ENCODE data around the gene ITGB1. TPM values are rescaled to one million over a fixed set of nuclear protein-coding genes. Genes with fewer than 3 reads are reported as not detected.
"Not testable (repeated sequence)": the region's sequence is repeated elsewhere in the genome, so short reads cannot be mapped to it uniquely, and the experiment has no call there.

Gene ITGB1
- total RNA-seq, 1 donor from 2014 or later: 517 TPM

GRCh38 chr10:32930036-32930435, 28.0 kb downstream of the ITGB1 start:
- no peak for TF ChIP-seq CTCF (IDR thresholded peaks at IDR 0.05)
- H3K4me3 ChIP-seq: no peak overlapping the region
- no peak for DNase-seq
- H3K27me3 ChIP-seq: no peaks in the 10 kb centered on the region
- intact Hi-C loops (cut with DNase I): no loop called here
- no peaks in the 10 kb centered on the region for H3K4me1 ChIP-seq
- ATAC-seq: no peak
- H3K9me3 ChIP-seq: no peaks in the 10 kb centered on the region
- no peak overlapping the region for H3K27ac ChIP-seq
- H3K36me3 ChIP-seq: peaks cover 78% of the 10 kb centered on the region

GRCh38 chr10:32929634-32930033, 28.4 kb downstream of the ITGB1 start:
- H3K36me3 ChIP-seq: peaks cover 78% of the 10 kb centered on the region
- no peak for DNase-seq

GRCh38 chr10:32927750-32928149, 30.3 kb downstream of the ITGB1 start:
- DNase-seq (no peak), ATAC-seq (no peak)
- H3K27me3 ChIP-seq: no peaks in the 10 kb centered on the region
- peaks cover 78% of the 10 kb centered on the region for H3K36me3 ChIP-seq
- H3K4me3 ChIP-seq: no peak overlapping the region
- no peak overlapping the region for H3K27ac ChIP-seq
- no peak for TF ChIP-seq CTCF (IDR thresholded peaks at IDR 0.05)
- intact Hi-C loops (cut with DNase I): no loop called here
- H3K9me3 ChIP-seq: no peaks in the 10 kb centered on the region
- no peaks in the 10 kb centered on the region for H3K4me1 ChIP-seq

More at GRCh38 chr10:32929634-32930033, 28.4 kb downstream of the ITGB1 start:
- H3K4me3 ChIP-seq: no peak overlapping the region
- no peak for TF ChIP-seq CTCF (IDR thresholded peaks at IDR 0.05)
- H3K4me1 ChIP-seq: no peaks in the 10 kb centered on the region
- H3K9me3 ChIP-seq: no peaks in the 10 kb centered on the region
- H3K27me3 ChIP-seq: no peaks in the 10 kb centered on the region
- H3K27ac ChIP-seq: no peak overlapping the region
- intact Hi-C loops (cut with DNase I): no loop called here
- no peak for ATAC-seq

- no peak for TF ChIP-seq CTCF (IDR thresholded peaks at IDR 0.05)
- Histone ChIP-seq H3K36me3 (peaks cover 97% of the 10 kb centered on the region), H3K27ac (no peak overlapping the region), H3K27me3 (no peaks in the 10 kb centered on the region), H3K4me1 (no peaks in the 10 kb centered on the region), H3K4me3 (no peak overlapping the region), H3K9me3 (no peaks in the 10 kb centered on the region)
- intact Hi-C loops (cut with DNase I): no loop called here
- no peak for ATAC-seq
- DNase-seq: no peak
Observed at GRCh38 chr10:32923849-32924248, 34.2 kb downstream of the ITGB1 start.

- H3K4me3 ChIP-seq: no peak overlapping the region
- ATAC-seq (no peak), DNase-seq (no peak)
- H3K9me3 ChIP-seq: no peaks in the 10 kb centered on the region
- TF ChIP-seq CTCF (IDR thresholded peaks at IDR 0.05): no peak
- no peaks in the 10 kb centered on the region for H3K27me3 ChIP-seq
- peaks cover 97% of the 10 kb centered on the region for H3K36me3 ChIP-seq
- H3K4me1 ChIP-seq: no peaks in the 10 kb centered on the region
- intact Hi-C loops (cut with DNase I): no loop called here
- H3K27ac ChIP-seq: no peak overlapping the region
Observed at GRCh38 chr10:32923134-32923533, 34.9 kb downstream of the ITGB1 start.

- intact Hi-C loops (cut with DNase I): no loop called here
- Histone ChIP-seq H3K36me3 (peaks cover 90% of the 10 kb centered on the region), H3K27ac (no peak overlapping the region), H3K4me3 (no peak overlapping the region), H3K27me3 (no peaks in the 10 kb centered on the region), H3K4me1 (no peaks in the 10 kb centered on the region), H3K9me3 (no peaks in the 10 kb centered on the region)
- TF ChIP-seq CTCF (IDR thresholded peaks at IDR 0.05): no peak
- ATAC-seq: no peak
- no peak for DNase-seq
Observed at GRCh38 chr10:32922170-32922569, 35.9 kb downstream of the ITGB1 start.

GRCh38 chr10:32917817-32918216, 40.2 kb downstream of the ITGB1 start:
- H3K36me3 ChIP-seq: peaks cover 59% of the 10 kb centered on the region
- H3K9me3 ChIP-seq; H3K4me1 ChIP-seq; H3K27me3 ChIP-seq; intact Hi-C loops (cut with DNase I); H3K4me3 ChIP-seq; ATAC-seq; H3K27ac ChIP-seq; DNase-seq: not testable (repeated sequence)
